NT2/D1 (cell line): ENCODE measurements around the gene AP2B1.

Experiments used
- YY1 ChIP-seq: IDR thresholded peaks from 2 replicates; pipeline ENCODE4 v1.6.1; 2011; ENCODE audit not compliant: insufficient read length, insufficient read depth
- ZNF274 ChIP-seq: IDR thresholded peaks from 2 replicates; pipeline ENCODE4 v1.6.1; 2011; ENCODE audit warnings: mild to moderate bottlenecking, low read depth, low read length

GRCh38 chr17:35553310-35553709 lies 33.8 kb upstream of the AP2B1 start:
- TF ChIP-seq ZNF274, result no peak
- no peak for TF ChIP-seq YY1
